Vagina (tissue), 2 donors: ENCODE results near the gene ETS1. TPM values are rescaled to one million over a fixed set of nuclear protein-coding genes. Genes with fewer than 3 reads are reported as not detected.
A peak's percentile ranks its signal among the peaks of the same experiment; 100 is the strongest.

Source experiments
- DNase-seq, 2 donors: peaks; one replicate each; pipeline ENCODE4 v3.0.0-alpha.2; 2017; ENCODE audit errors: extremely low spot score in 2 of 2
- H3K27ac ChIP-seq: fragments of 200-600 bp; sonication (generic); one replicate; pipeline ENCODE4 v1.5.1; 2019
- H3K27me3 ChIP-seq: fragments of 200-600 bp; sonication (generic); one replicate; pipeline ENCODE4 v1.5.1; 2019
- H3K36me3 ChIP-seq, 2 donors: fragments of 200-600 bp; sonication (generic); one replicate each; pipeline ENCODE4 v1.5.1; 2017 to 2019
- H3K4me1 ChIP-seq: fragments of 200-600 bp; sonication (generic); one replicate; pipeline ENCODE4 v1.5.1; 2019
- H3K4me3 ChIP-seq, 2 donors: fragments of 200-600 bp; sonication (generic); 1 replicate in 1 of 2; 2 replicates in 1 of 2; pipeline ENCODE4 v1.5.1; 2016 to 2019
- H3K9me3 ChIP-seq: fragments of 200-600 bp; sonication (generic); one replicate; pipeline ENCODE4 v1.5.1; 2019
- POLR2A ChIP-seq, 2 donors: fragments of 450-650 bp; IDR thresholded peaks; one replicate each; pipeline ENCODE4 v1.6.1; 2017; ENCODE audit warnings: antibody characterized with exemption in 2 of 2, mild to moderate bottlenecking in 2 of 2, moderate library complexity in 2 of 2
- POLR2AphosphoS5 ChIP-seq, 2 donors: sonication (generic); formaldehyde crosslinking; IDR thresholded peaks; one replicate each; pipeline ENCODE4 v1.9.0; 2017; ENCODE audit warnings: antibody characterized with exemption in 2 of 2, mild to moderate bottlenecking in 2 of 2, low read depth in 1 of 2; ENCODE audit not compliant: insufficient read depth in 1 of 2
- intact Hi-C: fragments of 100-400 bp; cut with DNase I; formaldehyde crosslinking; loops from one replicate; pipeline ENCODE4 v1.15.1; 2023
- total RNA-seq: library from RNA; depleted of rRNA; stranded (reverse); fragments of >200 nt; gene quantifications from one replicate; pipeline ENCODE4 v1.2.3, GENCODE V29; 2016
- TF ChIP-seq, protein P1 (sequence below), 3 experiments: fragments of 450-650 bp in 2 of 3; fragments of 200-600 bp in 1 of 3; sonication (generic) in 1 of 3; IDR thresholded peaks; one replicate each; pipeline ENCODE4 v1.5.1; 2017 to 2019; ENCODE audit warnings: antibody characterized with exemption in 3 of 3, mild to moderate bottlenecking in 2 of 3, moderate library complexity in 2 of 3

Gene ETS1
- total RNA-seq, 1 donor from 2014 or later = 51.6 TPM

DNA sequence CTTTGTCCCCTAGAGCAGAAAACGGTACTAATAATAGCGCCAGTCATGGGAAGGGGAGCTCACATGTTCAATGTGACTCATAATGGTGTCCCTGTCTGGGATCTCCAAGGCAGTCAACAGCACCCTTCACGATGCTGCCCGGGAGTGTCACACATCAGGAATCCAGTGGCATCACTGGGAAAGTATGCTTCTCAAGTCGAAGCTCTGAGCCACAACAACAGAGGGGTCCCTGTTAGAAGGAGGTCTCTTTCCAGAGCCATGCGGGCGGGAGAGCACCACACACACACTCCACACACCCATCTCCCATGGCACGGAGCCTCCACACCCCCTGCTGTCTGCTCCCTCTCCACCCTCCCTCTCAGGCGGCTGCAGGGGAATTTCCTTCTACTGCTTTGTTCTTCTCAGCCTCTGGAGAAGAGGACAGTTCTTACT lies 119.7 kb downstream of the ETS1 start:
- no peak for DNase-seq
- intact Hi-C loops = no loop called here
- peak overlapping the region; percentile 86 for H3K27ac ChIP-seq
- H3K9me3 ChIP-seq = no peaks in the 10 kb centered on the region
- H3K27me3 ChIP-seq = no peaks in the 10 kb centered on the region
- H3K36me3 ChIP-seq = peaks cover 0 to 6% of the 10 kb centered on the region in 2 donors
- peaks cover 84% of the 10 kb centered on the region for H3K4me1 ChIP-seq
- no peak overlapping the region for H3K4me3 ChIP-seq
- peak; percentile 53 to 56 for TF ChIP-seq POLR2AphosphoS5 (IDR thresholded peaks at IDR 0.05; ENCODE audit: insufficient read depth in 1 of 2, low read depth in 1 of 2)
- TF ChIP-seq POLR2A (IDR thresholded peaks at IDR 0.05) = no peak
- TF ChIP-seq, protein P1, sequence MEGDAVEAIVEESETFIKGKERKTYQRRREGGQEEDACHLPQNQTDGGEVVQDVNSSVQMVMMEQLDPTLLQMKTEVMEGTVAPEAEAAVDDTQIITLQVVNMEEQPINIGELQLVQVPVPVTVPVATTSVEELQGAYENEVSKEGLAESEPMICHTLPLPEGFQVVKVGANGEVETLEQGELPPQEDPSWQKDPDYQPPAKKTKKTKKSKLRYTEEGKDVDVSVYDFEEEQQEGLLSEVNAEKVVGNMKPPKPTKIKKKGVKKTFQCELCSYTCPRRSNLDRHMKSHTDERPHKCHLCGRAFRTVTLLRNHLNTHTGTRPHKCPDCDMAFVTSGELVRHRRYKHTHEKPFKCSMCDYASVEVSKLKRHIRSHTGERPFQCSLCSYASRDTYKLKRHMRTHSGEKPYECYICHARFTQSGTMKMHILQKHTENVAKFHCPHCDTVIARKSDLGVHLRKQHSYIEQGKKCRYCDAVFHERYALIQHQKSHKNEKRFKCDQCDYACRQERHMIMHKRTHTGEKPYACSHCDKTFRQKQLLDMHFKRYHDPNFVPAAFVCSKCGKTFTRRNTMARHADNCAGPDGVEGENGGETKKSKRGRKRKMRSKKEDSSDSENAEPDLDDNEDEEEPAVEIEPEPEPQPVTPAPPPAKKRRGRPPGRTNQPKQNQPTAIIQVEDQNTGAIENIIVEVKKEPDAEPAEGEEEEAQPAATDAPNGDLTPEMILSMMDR (IDR thresholded peaks at IDR 0.05) = no peak

DNA sequence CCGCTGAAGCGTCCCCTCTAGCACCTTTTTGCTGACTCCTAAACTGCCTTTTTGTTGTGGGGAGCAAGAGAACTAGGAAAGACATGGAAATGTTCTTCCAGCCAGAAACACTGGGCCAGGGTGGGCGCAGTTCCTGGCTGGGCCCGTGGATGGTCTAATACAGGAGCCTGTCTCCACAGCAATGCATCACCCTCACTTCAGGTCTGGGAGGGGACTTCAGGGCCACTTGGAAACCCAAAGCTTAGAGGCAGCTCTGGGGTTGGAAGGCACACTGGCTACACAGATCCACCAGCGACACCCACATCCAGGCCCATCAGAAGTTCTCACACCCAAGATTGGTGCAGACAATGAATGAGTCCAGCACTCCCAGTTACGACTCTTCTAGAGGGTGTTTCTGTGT lies 120.3 kb downstream of the ETS1 start:
- DNase-seq = no peak
- Histone ChIP-seq H3K27ac (peak overlapping the region; percentile 86), H3K27me3 (no peaks in the 10 kb centered on the region), H3K4me3 (no peak overlapping the region), H3K4me1 (peaks cover 78% of the 10 kb centered on the region), H3K9me3 (no peaks in the 10 kb centered on the region), H3K36me3 (peaks cover 0 to 12% of the 10 kb centered on the region in 2 donors)
- intact Hi-C loops = no loop called here
- TF ChIP-seq, protein P1 (IDR thresholded peaks at IDR 0.05) = no peak
- TF ChIP-seq POLR2AphosphoS5 (IDR thresholded peaks at IDR 0.05; ENCODE audit: insufficient read depth in 1 of 2, low read depth in 1 of 2) = no peak
- TF ChIP-seq POLR2A (IDR thresholded peaks at IDR 0.05) = no peak

DNA sequence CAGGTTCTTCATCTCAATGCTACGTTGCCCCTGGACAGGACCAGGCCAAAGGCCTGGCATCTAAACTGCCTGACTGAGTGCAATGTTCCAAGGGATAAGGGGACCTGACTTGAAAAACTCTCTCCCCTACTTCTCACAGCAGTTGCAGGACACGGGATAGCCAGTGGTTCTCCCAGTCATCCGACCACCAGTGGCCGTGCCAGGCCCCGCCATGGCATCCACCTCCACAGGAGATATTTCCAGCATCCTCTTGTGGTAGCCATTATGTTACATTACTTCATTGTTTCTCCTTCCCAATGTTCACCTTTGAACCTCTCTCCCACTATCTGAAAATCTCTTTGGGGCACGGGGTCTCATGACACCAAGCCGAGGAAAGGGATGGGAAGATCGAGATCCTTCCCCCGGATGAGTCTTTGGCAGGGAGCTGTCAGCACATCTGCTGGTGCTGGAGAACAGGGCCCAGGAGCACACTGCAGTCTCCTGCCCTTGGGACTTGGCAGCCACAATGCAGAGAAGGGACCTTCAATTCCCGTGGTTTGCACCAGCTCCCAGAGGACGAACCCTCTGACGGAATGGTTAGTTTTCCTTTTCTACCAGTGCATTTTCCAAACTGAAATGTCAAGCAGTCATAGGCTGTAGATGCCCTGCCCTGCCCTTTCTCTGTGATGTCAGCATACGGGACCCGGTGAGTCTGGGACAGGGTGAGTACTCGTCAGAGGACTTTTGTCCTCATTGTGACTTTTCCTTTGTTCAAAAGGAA lies 121.2 kb downstream of the ETS1 start:
- H3K4me3 ChIP-seq = no peak overlapping the region
- H3K27ac ChIP-seq = peak overlapping the region; percentile 86
- H3K4me1 ChIP-seq = peaks cover 69% of the 10 kb centered on the region
- DNase-seq = no peak
- H3K36me3 ChIP-seq = peaks cover 0 to 20% of the 10 kb centered on the region in 2 donors
- intact Hi-C loops = no loop called here
- no peaks in the 10 kb centered on the region for H3K27me3 ChIP-seq
- no peaks in the 10 kb centered on the region for H3K9me3 ChIP-seq
- TF ChIP-seq, protein P1 (IDR thresholded peaks at IDR 0.05) = no peak
- TF ChIP-seq POLR2AphosphoS5 (IDR thresholded peaks at IDR 0.05; ENCODE audit: insufficient read depth in 1 of 2, low read depth in 1 of 2) (no peak), POLR2A (IDR thresholded peaks at IDR 0.05) (no peak)

DNA sequence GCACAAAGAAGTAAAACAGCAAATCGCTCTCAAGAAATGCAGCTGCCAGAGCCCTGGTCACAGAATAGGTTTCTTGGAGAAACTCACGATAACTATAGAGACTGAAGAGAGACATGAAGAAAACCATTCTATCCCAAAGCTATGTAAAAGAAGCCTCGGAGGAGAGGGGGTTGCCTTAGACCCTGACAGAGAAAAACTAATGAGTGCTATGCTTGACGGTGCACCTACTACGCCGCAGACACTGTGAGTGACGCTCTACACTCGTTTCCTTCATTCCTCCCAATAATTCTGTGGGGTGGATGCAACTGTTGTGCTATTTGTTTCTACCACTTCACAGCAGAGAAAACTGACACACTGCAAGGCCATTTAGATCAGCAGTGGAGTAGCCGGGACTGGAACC lies 121.8 kb downstream of the ETS1 start:
- H3K27me3 ChIP-seq = no peaks in the 10 kb centered on the region
- H3K27ac ChIP-seq = peak overlapping the region; percentile 86
- no peak overlapping the region for H3K4me3 ChIP-seq
- H3K4me1 ChIP-seq = peaks cover 67% of the 10 kb centered on the region
- peaks cover 0 to 26% of the 10 kb centered on the region in 2 donors for H3K36me3 ChIP-seq
- intact Hi-C loops = no loop called here
- H3K9me3 ChIP-seq = no peaks in the 10 kb centered on the region
- TF ChIP-seq POLR2AphosphoS5 (IDR thresholded peaks at IDR 0.05; ENCODE audit: insufficient read depth in 1 of 2, low read depth in 1 of 2) (no peak), POLR2A (IDR thresholded peaks at IDR 0.05) (no peak)
- TF ChIP-seq, protein P1 (IDR thresholded peaks at IDR 0.05) = no peak
- no peak for DNase-seq

DNA sequence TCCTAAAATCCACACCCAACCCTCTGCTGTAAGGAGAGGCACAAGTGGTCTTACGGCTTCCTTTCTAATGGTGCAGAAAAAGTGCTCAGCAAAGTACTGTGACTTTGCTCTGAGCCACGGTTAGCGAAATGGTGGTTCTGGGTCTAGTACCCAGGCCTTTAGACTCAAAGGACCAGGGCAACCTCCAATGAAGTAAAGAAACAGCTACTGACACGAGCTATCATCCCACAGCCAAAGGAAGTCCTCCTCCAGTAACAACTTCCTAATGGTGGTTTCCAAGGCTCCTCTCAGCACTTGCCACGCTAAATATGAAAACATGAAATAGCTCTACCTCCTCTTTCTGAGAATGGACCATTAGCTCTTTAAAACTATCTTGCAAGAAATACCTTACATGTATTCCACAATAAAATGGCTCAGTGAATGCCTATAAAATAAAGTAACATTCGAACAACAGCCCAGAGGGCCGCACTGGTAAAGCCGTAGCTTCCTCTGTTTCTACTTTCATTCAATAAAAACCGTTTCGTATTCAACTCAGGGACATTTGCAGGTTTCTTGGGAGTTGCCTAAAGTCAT lies 122.4 kb downstream of the ETS1 start:
- H3K27ac ChIP-seq = peak overlapping the region; percentile 86
- no peak for DNase-seq

More for the DNA sequence above, 122.4 kb downstream of the ETS1 start:
- Histone ChIP-seq H3K27me3 (no peaks in the 10 kb centered on the region), H3K4me1 (peaks cover 66% of the 10 kb centered on the region), H3K9me3 (no peaks in the 10 kb centered on the region), H3K4me3 (no peak overlapping the region), H3K36me3 (peaks cover 0 to 26% of the 10 kb centered on the region in 2 donors)
- TF ChIP-seq POLR2AphosphoS5 (IDR thresholded peaks at IDR 0.05; ENCODE audit: insufficient read depth in 1 of 2, low read depth in 1 of 2) = no peak
- TF ChIP-seq, protein P1 (IDR thresholded peaks at IDR 0.05) = no peak
- no peak for TF ChIP-seq POLR2A (IDR thresholded peaks at IDR 0.05)
- intact Hi-C loops = no loop called here
